GM20000 (cell line): ENCODE results near the gene RASEF.

Source experiments
- DNase-seq: peaks from one replicate; pipeline ENCODE4 v3.0.0; 2012; ENCODE audit warnings: low spot score
- CTCF ChIP-seq: IDR thresholded peaks from 2 replicates; pipeline ENCODE4 v1.5.1; 2012; ENCODE audit warnings: mild to moderate bottlenecking, control low read depth; ENCODE audit errors: extremely low read depth, missing control alignments

The RASEF gene

GRCh38 chr9:82991671-82992070, 71.3 kb downstream of the RASEF start:
- no peak for TF ChIP-seq CTCF
- no peak for DNase-seq

- no peak for DNase-seq
- TF ChIP-seq CTCF = no peak
Measured at GRCh38 chr9:82989929-82990328, 73.0 kb downstream of the RASEF start.

- DNase-seq = no peak
- TF ChIP-seq CTCF = no peak
Measured at GRCh38 chr9:82988488-82988887, 74.5 kb downstream of the RASEF start.

- no peak for DNase-seq
- TF ChIP-seq CTCF = no peak
Measured at GRCh38 chr9:82987370-82988189, 75.4 kb downstream of the RASEF start.

- DNase-seq = no peak
- TF ChIP-seq CTCF = no peak
Measured at GRCh38 chr9:82981552-82981951, 81.4 kb downstream of the RASEF start.

GRCh38 chr9:82975176-82975575, 87.8 kb downstream of the RASEF start:
- no peak for TF ChIP-seq CTCF
- DNase-seq = no peak

GRCh38 chr9:82972446-82972845, 90.5 kb downstream of the RASEF start:
- DNase-seq = no peak
- no peak for TF ChIP-seq CTCF
